Measurements from ENCODE around the gene APMAP.

Gene APMAP

DNA sequence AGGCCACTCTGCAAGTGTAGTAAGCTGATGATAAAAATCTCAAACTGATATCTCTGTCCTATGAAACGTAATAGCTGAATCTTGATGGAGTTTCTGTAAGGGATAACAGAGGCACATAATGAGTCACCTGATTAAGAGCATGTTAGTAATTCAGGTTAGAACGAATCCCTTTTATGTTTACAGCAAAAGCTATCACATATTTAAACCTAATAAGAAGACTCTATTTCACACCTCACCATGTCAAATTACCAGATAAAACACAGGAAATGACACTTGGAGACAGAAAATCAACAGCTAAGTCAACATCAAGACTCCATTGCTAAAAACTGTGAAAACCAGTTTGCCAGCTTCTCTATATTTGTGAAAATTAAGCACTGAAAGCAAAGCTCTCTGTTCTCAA is 31.7 kb downstream of the APMAP start:
- H3K9me3 ChIP-seq (ENCODE audit: control insufficient read depth in 1 of 2, low read length in 2 of 2) = no peaks in the 10 kb centered on the region
- peaks cover 52 to 87% of the 10 kb centered on the region in 2 donors for H3K36me3 ChIP-seq (ENCODE audit: control insufficient read depth in 1 of 2, insufficient read depth in 2 of 2, low read length in 2 of 2)
- H3K27ac ChIP-seq (ENCODE audit: low read length) = no peak overlapping the region
- H3K4me3 ChIP-seq (ENCODE audit: low read depth in 1 of 2, low read length in 2 of 2) = no peak overlapping the region
- H3K27me3 ChIP-seq (ENCODE audit: low read depth, low read length) = no peaks in the 10 kb centered on the region
- H3K4me1 ChIP-seq (ENCODE audit: control insufficient read depth in 1 of 2, insufficient read depth in 2 of 2, low read length in 2 of 2) = no peaks in the 10 kb centered on the region

DNA sequence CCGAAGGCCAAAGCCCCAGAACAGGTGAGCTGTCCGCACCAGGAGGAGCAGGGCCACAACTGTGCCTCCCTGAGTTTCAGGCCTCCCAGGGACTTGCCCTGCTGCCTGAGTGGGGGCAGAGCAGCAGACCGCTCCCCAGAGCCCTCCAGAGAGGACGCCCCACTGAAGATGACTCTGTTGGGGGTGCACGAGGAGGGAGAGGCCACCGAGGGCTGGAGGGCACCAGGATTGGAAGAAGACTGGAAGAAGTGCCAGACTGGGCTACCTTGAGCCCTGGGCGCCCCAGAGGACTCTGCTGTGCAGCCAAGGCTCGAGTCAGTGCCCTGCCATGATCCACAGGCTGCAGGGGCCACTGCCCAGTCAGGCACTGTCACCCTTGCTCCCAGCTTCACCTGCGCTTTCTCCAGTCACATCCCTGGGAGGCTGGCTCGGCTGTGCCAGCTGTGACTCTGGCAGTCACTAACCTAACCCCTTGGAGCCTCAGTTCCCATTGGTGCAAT is 32.2 kb downstream of the APMAP start:
- peaks cover 47 to 82% of the 10 kb centered on the region in 2 donors for H3K36me3 ChIP-seq (ENCODE audit: control insufficient read depth in 1 of 2, insufficient read depth in 2 of 2, low read length in 2 of 2)
- H3K9me3 ChIP-seq (ENCODE audit: control insufficient read depth in 1 of 2, low read length in 2 of 2) = no peaks in the 10 kb centered on the region
- H3K27me3 ChIP-seq (ENCODE audit: low read depth, low read length) = no peaks in the 10 kb centered on the region
- H3K27ac ChIP-seq (ENCODE audit: low read length) = no peak overlapping the region
- no peaks in the 10 kb centered on the region for H3K4me1 ChIP-seq (ENCODE audit: control insufficient read depth in 1 of 2, insufficient read depth in 2 of 2, low read length in 2 of 2)
- no peak overlapping the region for H3K4me3 ChIP-seq (ENCODE audit: low read depth in 1 of 2, low read length in 2 of 2)

GRCh38 chr20:24959591-24960301 is 32.8 kb downstream of the APMAP start:
- no peak overlapping the region for H3K4me3 ChIP-seq (ENCODE audit: low read depth in 1 of 2, low read length in 2 of 2)
- H3K36me3 ChIP-seq (ENCODE audit: control insufficient read depth in 1 of 2, insufficient read depth in 2 of 2, low read length in 2 of 2) = peaks cover 45 to 76% of the 10 kb centered on the region in 2 donors
- no peaks in the 10 kb centered on the region for H3K9me3 ChIP-seq (ENCODE audit: control insufficient read depth in 1 of 2, low read length in 2 of 2)
- H3K27me3 ChIP-seq (ENCODE audit: low read depth, low read length) = no peaks in the 10 kb centered on the region
- no peaks in the 10 kb centered on the region for H3K4me1 ChIP-seq (ENCODE audit: control insufficient read depth in 1 of 2, insufficient read depth in 2 of 2, low read length in 2 of 2)
- no peak overlapping the region for H3K27ac ChIP-seq (ENCODE audit: low read length)

GRCh38 chr20:24958506-24959385 is 33.8 kb downstream of the APMAP start:
- no peak overlapping the region for H3K4me3 ChIP-seq (ENCODE audit: low read depth in 1 of 2, low read length in 2 of 2)
- peaks cover 0 to 5% of the 10 kb centered on the region in 2 donors for H3K4me1 ChIP-seq (ENCODE audit: control insufficient read depth in 1 of 2, insufficient read depth in 2 of 2, low read length in 2 of 2)
- no peaks in the 10 kb centered on the region for H3K27me3 ChIP-seq (ENCODE audit: low read depth, low read length)
- no peaks in the 10 kb centered on the region for H3K9me3 ChIP-seq (ENCODE audit: control insufficient read depth in 1 of 2, low read length in 2 of 2)
- H3K36me3 ChIP-seq (ENCODE audit: control insufficient read depth in 1 of 2, insufficient read depth in 2 of 2, low read length in 2 of 2) = peaks cover 37 to 66% of the 10 kb centered on the region in 2 donors
- no peak overlapping the region for H3K27ac ChIP-seq (ENCODE audit: low read length)

GRCh38 chr20:24957326-24958016 is 35.1 kb downstream of the APMAP start:
- Histone ChIP-seq H3K4me3 (ENCODE audit: low read depth in 1 of 2, low read length in 2 of 2) (no peak overlapping the region), H3K27ac (ENCODE audit: low read length) (no peak overlapping the region), H3K4me1 (ENCODE audit: control insufficient read depth in 1 of 2, insufficient read depth in 2 of 2, low read length in 2 of 2) (peaks cover 0 to 5% of the 10 kb centered on the region in 2 donors), H3K36me3 (ENCODE audit: control insufficient read depth in 1 of 2, insufficient read depth in 2 of 2, low read length in 2 of 2) (peaks cover 24 to 54% of the 10 kb centered on the region in 2 donors), H3K9me3 (ENCODE audit: control insufficient read depth in 1 of 2, low read length in 2 of 2) (no peaks in the 10 kb centered on the region), H3K27me3 (ENCODE audit: low read depth, low read length) (no peaks in the 10 kb centered on the region)

DNA sequence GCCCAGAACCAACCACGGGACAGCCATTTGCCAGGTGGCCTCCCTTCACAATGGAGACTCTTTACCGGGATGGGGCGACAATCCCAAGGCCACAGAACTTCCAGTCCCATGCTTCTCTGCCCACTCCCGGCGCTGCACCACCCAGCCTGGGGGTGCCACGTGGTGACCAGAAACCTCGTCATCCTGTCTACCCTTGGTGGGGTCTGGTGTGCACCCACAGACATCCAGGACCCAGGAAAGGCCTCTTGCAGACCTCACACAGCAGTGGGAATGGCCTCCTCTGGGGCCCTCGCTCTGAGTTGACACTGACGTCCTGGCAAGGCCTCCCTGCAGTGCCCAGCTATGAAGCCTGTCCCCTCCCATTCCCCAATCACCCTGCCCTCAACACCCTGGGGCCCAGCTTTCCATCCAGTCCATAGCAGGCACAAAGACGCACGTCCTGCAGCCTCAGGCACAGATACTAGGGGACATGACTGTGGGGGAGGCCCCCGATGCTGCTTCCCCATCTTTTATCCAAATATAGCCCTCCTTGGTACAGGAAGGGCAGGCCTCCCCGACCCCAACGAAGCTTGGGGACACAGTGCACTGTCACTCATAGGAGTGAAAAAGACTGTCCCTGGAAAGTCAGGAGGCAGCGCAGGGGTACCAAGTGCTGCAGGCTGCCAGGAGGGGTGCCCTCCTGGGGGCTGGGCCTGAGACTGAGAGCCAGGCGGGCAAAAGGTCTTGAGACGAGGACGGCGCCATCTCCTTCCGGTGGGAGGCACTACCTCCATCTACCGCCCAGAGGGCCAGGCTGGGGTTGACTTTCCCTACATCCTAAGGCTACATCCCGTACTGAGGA is 36.3 kb downstream of the APMAP start:
- H3K9me3 ChIP-seq (ENCODE audit: control insufficient read depth in 1 of 2, low read length in 2 of 2) = no peaks in the 10 kb centered on the region
- peaks cover 20 to 42% of the 10 kb centered on the region in 2 donors for H3K36me3 ChIP-seq (ENCODE audit: control insufficient read depth in 1 of 2, insufficient read depth in 2 of 2, low read length in 2 of 2)
- no peak overlapping the region for H3K27ac ChIP-seq (ENCODE audit: low read length)
- peaks cover 0 to 5% of the 10 kb centered on the region in 2 donors for H3K4me1 ChIP-seq (ENCODE audit: control insufficient read depth in 1 of 2, insufficient read depth in 2 of 2, low read length in 2 of 2)
- no peak overlapping the region for H3K4me3 ChIP-seq (ENCODE audit: low read depth in 1 of 2, low read length in 2 of 2)
- no peaks in the 10 kb centered on the region for H3K27me3 ChIP-seq (ENCODE audit: low read depth, low read length)

DNA sequence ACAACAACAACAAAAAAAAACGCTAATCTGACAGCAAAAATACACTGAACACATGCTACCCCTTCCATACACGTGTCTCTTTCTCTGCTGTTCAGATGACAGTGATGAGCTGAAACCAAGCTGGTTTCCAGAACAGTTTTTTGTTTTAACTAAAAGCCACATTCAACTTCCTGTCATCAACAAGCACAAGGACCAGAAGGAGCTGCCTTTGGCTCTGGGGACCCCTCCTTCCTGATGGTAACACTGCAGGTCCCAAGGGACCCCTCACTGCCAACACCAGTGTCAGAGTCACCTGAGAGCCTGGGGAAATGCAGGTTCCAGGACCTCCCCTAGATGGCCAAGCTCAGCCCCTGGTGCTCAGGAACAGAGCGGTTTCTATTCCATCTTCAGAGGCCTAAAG is 37.5 kb downstream of the APMAP start:
- Histone ChIP-seq H3K36me3 (ENCODE audit: control insufficient read depth in 1 of 2, insufficient read depth in 2 of 2, low read length in 2 of 2) (peaks cover 8 to 31% of the 10 kb centered on the region in 2 donors), H3K27ac (ENCODE audit: low read length) (no peak overlapping the region), H3K27me3 (ENCODE audit: low read depth, low read length) (no peaks in the 10 kb centered on the region)

GRCh38 chr20:24954566-24954965 is 38.0 kb downstream of the APMAP start:
- peaks cover 6 to 26% of the 10 kb centered on the region in 2 donors for H3K36me3 ChIP-seq (ENCODE audit: control insufficient read depth in 1 of 2, insufficient read depth in 2 of 2, low read length in 2 of 2)
- no peaks in the 10 kb centered on the region for H3K27me3 ChIP-seq (ENCODE audit: low read depth, low read length)
- peaks cover 0 to 5% of the 10 kb centered on the region in 2 donors for H3K4me1 ChIP-seq (ENCODE audit: control insufficient read depth in 1 of 2, insufficient read depth in 2 of 2, low read length in 2 of 2)
- no peak overlapping the region for H3K27ac ChIP-seq (ENCODE audit: low read length)
- H3K4me3 ChIP-seq (ENCODE audit: low read depth in 1 of 2, low read length in 2 of 2) = no peak overlapping the region
- no peaks in the 10 kb centered on the region for H3K9me3 ChIP-seq (ENCODE audit: control insufficient read depth in 1 of 2, low read length in 2 of 2)

More for the DNA sequence above, 37.5 kb downstream of the APMAP start:
- Histone ChIP-seq H3K9me3 (ENCODE audit: control insufficient read depth in 1 of 2, low read length in 2 of 2) (no peaks in the 10 kb centered on the region), H3K4me1 (ENCODE audit: control insufficient read depth in 1 of 2, insufficient read depth in 2 of 2, low read length in 2 of 2) (peaks cover 0 to 5% of the 10 kb centered on the region in 2 donors), H3K4me3 (ENCODE audit: low read depth in 1 of 2, low read length in 2 of 2) (no peak overlapping the region)

DNA sequence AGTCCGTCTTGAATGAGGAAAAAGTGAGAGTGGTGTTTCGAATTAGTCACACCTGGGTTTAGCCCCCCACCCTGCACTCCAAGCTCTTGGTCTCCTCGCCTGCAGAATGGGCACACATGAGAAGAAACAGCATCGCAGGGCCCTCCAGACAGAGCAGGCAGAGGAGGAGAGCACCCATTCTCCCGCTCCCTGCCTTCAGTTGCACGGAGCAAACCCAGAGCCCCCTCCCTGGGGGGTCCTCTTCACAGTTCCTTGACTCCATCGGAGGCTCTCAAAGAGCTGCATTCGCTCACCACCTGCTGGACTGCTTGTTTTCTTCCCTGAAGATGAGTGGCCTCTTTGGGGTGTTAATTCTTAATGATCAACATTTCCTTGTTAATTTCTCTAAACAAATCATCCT is 38.4 kb downstream of the APMAP start:
- Histone ChIP-seq H3K27me3 (ENCODE audit: low read depth, low read length) (no peaks in the 10 kb centered on the region), H3K9me3 (ENCODE audit: control insufficient read depth in 1 of 2, low read length in 2 of 2) (no peaks in the 10 kb centered on the region), H3K4me3 (ENCODE audit: low read depth in 1 of 2, low read length in 2 of 2) (no peak overlapping the region), H3K36me3 (ENCODE audit: control insufficient read depth in 1 of 2, insufficient read depth in 2 of 2, low read length in 2 of 2) (peaks cover 3 to 24% of the 10 kb centered on the region in 2 donors), H3K4me1 (ENCODE audit: control insufficient read depth in 1 of 2, insufficient read depth in 2 of 2, low read length in 2 of 2) (peaks cover 0 to 5% of the 10 kb centered on the region in 2 donors), H3K27ac (ENCODE audit: low read length) (no peak overlapping the region)

DNA sequence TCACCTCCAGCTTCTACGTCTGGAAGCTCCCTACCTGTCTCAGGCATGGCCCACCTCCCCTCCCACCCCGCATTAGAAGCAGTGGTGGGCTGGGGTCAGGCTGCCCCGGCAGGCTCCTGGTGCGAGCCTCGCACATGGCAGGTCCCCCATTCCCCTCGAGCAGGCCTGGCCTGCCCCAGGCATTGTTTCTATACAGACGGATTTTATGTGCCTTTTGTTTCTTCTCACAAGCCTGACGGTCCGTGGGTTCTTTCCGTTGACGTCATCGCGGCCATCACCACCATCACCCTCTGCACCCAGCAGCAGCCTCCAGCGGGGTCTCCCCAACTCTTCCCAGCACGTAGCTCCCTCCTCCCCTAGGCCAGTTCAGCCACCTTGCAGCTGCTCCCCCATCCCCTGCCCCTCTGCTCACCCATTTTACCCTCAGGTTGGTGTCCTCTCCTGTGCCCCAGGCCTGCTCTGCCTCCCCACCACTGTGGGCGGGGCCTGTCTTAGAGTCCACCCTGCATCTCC is 38.9 kb downstream of the APMAP start:
- H3K4me3 ChIP-seq (ENCODE audit: low read depth in 1 of 2, low read length in 2 of 2) = no peak overlapping the region
- H3K27ac ChIP-seq (ENCODE audit: low read length) = no peak overlapping the region

More for the DNA sequence above, 38.9 kb downstream of the APMAP start:
- peaks cover 0 to 5% of the 10 kb centered on the region in 2 donors for H3K4me1 ChIP-seq (ENCODE audit: control insufficient read depth in 1 of 2, insufficient read depth in 2 of 2, low read length in 2 of 2)
- H3K9me3 ChIP-seq (ENCODE audit: control insufficient read depth in 1 of 2, low read length in 2 of 2) = no peaks in the 10 kb centered on the region
- no peaks in the 10 kb centered on the region for H3K27me3 ChIP-seq (ENCODE audit: low read depth, low read length)
- peaks cover under 1 to 19% of the 10 kb centered on the region in 2 donors for H3K36me3 ChIP-seq (ENCODE audit: control insufficient read depth in 1 of 2, insufficient read depth in 2 of 2, low read length in 2 of 2)
